HL-60 (cell line): ENCODE data around the gene VIPR2.

ENCODE experiments used
- POLR2AphosphoS5 ChIP-seq: IDR thresholded peaks from 2 replicates; pipeline ENCODE4 v1.6.1; 2012; ENCODE audit warnings: low read depth
- TF ChIP-seq, protein P1 (sequence below): IDR thresholded peaks from one replicate; pipeline ENCODE4 v1.5.1; 2011; ENCODE audit warnings: low read length, control low read depth, inconsistent platforms; ENCODE audit not compliant: insufficient read depth
- TF ChIP-seq, protein P2 (sequence below): IDR thresholded peaks from 2 replicates; pipeline ENCODE4 v1.6.1; 2012; ENCODE audit warnings: low read depth; ENCODE audit not compliant: insufficient replicate concordance

DNA sequence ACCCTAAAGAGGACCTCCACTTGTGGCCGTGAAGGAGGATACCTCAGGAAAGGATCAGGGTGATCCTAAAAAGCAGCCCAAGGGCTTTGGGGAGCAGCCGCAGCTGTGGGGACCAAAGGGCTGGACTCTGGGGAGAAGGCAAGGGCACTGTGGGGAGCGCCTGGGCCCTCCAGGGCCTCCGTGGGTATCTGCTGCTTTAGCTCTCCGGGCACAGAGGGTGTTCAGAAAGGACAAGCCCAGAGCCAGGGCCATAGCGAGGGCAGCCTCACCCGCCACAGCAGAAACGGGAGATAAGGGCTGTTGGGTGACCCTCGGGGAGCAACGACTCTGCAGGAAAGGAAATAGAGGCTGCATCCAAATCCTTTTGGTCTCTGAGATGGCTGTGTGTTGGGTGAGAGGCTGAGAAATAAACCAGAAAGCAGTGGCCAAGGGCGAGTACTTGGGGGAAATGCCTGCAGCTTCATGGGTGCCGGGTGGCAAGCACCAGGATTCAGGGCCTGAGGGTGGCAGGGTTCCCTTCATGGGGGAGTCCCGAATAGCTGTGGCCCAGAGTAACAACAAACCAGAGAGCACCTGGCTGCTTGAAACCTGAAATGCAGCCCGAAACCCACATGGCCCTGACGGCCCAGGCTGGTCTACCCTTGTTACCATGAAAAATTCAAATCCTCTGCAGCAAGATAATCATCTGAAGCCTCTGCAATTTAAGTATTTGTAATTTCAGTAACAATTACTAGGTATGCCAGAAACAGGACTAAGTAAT is 95.2 kb downstream of the VIPR2 start:
- no peak for TF ChIP-seq POLR2AphosphoS5
- TF ChIP-seq, protein P1, sequence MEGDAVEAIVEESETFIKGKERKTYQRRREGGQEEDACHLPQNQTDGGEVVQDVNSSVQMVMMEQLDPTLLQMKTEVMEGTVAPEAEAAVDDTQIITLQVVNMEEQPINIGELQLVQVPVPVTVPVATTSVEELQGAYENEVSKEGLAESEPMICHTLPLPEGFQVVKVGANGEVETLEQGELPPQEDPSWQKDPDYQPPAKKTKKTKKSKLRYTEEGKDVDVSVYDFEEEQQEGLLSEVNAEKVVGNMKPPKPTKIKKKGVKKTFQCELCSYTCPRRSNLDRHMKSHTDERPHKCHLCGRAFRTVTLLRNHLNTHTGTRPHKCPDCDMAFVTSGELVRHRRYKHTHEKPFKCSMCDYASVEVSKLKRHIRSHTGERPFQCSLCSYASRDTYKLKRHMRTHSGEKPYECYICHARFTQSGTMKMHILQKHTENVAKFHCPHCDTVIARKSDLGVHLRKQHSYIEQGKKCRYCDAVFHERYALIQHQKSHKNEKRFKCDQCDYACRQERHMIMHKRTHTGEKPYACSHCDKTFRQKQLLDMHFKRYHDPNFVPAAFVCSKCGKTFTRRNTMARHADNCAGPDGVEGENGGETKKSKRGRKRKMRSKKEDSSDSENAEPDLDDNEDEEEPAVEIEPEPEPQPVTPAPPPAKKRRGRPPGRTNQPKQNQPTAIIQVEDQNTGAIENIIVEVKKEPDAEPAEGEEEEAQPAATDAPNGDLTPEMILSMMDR: no peak
- TF ChIP-seq, protein P2, sequence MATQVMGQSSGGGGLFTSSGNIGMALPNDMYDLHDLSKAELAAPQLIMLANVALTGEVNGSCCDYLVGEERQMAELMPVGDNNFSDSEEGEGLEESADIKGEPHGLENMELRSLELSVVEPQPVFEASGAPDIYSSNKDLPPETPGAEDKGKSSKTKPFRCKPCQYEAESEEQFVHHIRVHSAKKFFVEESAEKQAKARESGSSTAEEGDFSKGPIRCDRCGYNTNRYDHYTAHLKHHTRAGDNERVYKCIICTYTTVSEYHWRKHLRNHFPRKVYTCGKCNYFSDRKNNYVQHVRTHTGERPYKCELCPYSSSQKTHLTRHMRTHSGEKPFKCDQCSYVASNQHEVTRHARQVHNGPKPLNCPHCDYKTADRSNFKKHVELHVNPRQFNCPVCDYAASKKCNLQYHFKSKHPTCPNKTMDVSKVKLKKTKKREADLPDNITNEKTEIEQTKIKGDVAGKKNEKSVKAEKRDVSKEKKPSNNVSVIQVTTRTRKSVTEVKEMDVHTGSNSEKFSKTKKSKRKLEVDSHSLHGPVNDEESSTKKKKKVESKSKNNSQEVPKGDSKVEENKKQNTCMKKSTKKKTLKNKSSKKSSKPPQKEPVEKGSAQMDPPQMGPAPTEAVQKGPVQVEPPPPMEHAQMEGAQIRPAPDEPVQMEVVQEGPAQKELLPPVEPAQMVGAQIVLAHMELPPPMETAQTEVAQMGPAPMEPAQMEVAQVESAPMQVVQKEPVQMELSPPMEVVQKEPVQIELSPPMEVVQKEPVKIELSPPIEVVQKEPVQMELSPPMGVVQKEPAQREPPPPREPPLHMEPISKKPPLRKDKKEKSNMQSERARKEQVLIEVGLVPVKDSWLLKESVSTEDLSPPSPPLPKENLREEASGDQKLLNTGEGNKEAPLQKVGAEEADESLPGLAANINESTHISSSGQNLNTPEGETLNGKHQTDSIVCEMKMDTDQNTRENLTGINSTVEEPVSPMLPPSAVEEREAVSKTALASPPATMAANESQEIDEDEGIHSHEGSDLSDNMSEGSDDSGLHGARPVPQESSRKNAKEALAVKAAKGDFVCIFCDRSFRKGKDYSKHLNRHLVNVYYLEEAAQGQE: no peak
